RWPE2 (cell line): ENCODE measurements around the gene PNP.

Source experiments
- ATAC-seq: fragments of 200-7000 bp; cut with Tn5 transposase; 3 replicates; pipeline ENCODE4 v1.9.1; 2021; ENCODE audit warnings: low read depth
- DNase-seq: peaks from one replicate; pipeline ENCODE4 v3.0.0-alpha.2; 2020; ENCODE audit warnings: low spot score
- H3K27ac ChIP-seq: fragments of 450-650 bp; 2 replicates; pipeline ENCODE4 v1.5.1; 2017; ENCODE audit warnings: mild to moderate bottlenecking; ENCODE audit not compliant: poor library complexity, severe bottlenecking
- H3K27me3 ChIP-seq: fragments of 250-450 bp; sonication (Bioruptor Pico); 2 replicates; pipeline ENCODE4 v1.5.1; 2021; ENCODE audit warnings: mild to moderate bottlenecking, moderate library complexity; ENCODE audit not compliant: insufficient read depth, poor library complexity, severe bottlenecking
- H3K36me3 ChIP-seq: fragments of 250-450 bp; sonication (Bioruptor Pico); 2 replicates; pipeline ENCODE4 v1.5.1; 2020; ENCODE audit warnings: low read depth, mild to moderate bottlenecking, moderate library complexity
- H3K4me1 ChIP-seq: fragments of 250-450 bp; sonication (Bioruptor Pico); 2 replicates; pipeline ENCODE4 v1.5.1; 2021; ENCODE audit warnings: mild to moderate bottlenecking, moderate library complexity; ENCODE audit not compliant: insufficient read depth, poor library complexity, severe bottlenecking
- H3K4me3 ChIP-seq: fragments of 250-450 bp; sonication (Bioruptor Pico); 2 replicates; pipeline ENCODE4 v1.5.1; 2021; ENCODE audit warnings: mild to moderate bottlenecking, moderate library complexity; ENCODE audit not compliant: severe bottlenecking
- H3K9me3 ChIP-seq: fragments of 250-450 bp; sonication (Bioruptor Pico); 2 replicates; pipeline ENCODE4 v1.5.1; 2021; ENCODE audit warnings: mild to moderate bottlenecking, moderate library complexity; ENCODE audit not compliant: severe bottlenecking
- TF ChIP-seq, protein P1 (sequence below): fragments of 450-650 bp; IDR thresholded peaks from one replicate; pipeline ENCODE4 v1.5.1; 2017; ENCODE audit warnings: mild to moderate bottlenecking, moderate library complexity; ENCODE audit not compliant: poor library complexity, severe bottlenecking

Gene PNP

DNA sequence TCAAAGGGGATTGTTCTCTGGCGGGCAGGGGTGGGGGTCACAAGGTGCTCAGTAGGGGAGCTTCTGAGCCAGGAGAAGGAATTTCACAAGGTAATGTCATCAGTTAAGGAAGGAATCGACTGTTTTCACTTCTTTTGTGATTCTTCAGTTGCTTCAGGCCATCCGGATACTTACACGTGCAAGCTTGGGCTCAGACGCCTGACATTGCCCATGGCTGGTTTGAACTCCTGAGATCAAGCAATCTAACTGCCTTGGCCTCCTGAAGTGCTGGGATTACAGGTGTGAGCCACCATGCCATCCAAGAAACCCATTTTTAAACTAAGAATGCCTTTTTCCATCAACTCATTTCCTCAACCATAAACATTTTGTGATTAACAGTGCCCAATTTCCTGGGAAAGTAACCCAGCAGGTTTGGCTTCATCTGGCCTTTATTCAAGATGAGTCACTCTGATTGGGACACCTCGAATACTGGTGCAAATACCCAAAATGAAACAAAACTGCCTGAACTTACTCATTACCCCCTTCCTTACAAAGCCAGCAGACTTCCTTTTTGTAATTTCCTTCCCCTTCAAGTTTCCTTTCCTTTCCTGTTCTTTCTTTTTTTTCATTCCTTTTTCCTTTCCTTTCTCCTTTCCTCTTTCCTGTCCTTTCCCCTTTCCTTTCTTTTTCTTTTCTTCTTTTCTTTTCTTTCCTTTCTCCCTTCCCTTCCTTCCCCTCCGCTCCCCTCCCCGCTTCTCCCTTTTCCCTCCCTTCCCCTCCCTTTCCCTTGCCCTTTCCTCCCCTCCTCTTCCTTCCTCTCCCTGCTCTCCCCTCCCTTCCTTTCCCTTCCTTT lies 25.9 kb downstream of the PNP start:
- H3K4me1 ChIP-seq, result peaks cover 13% of the 10 kb centered on the region
- TF ChIP-seq, protein P1, sequence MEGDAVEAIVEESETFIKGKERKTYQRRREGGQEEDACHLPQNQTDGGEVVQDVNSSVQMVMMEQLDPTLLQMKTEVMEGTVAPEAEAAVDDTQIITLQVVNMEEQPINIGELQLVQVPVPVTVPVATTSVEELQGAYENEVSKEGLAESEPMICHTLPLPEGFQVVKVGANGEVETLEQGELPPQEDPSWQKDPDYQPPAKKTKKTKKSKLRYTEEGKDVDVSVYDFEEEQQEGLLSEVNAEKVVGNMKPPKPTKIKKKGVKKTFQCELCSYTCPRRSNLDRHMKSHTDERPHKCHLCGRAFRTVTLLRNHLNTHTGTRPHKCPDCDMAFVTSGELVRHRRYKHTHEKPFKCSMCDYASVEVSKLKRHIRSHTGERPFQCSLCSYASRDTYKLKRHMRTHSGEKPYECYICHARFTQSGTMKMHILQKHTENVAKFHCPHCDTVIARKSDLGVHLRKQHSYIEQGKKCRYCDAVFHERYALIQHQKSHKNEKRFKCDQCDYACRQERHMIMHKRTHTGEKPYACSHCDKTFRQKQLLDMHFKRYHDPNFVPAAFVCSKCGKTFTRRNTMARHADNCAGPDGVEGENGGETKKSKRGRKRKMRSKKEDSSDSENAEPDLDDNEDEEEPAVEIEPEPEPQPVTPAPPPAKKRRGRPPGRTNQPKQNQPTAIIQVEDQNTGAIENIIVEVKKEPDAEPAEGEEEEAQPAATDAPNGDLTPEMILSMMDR, result no peak

DNA sequence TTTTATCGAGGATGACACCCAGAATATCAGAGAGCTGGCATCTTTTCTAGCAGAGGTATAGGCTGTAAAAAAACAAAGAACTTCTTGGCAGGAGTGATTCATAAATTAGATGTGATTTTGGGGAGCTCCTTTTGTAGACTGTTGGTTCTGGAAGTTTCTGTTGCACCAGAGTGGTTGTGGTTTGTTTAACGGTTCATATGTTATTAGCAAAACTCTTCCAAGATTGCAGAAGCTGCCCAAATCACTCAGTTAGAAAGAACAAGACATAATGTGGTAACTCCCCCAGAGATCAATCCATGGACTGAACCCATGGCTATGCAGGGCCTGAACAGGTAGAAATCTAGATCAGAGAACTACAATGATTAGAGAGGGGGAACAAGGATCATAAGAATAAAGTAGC lies 29.4 kb downstream of the PNP start:
- Histone ChIP-seq H3K4me3 (no peak overlapping the region), H3K27ac (no peak overlapping the region), H3K36me3 (no peaks in the 10 kb centered on the region), H3K27me3 (no peaks in the 10 kb centered on the region), H3K4me1 (peaks cover 21% of the 10 kb centered on the region), H3K9me3 (peaks cover 2% of the 10 kb centered on the region)
- DNase-seq, result no peak
- TF ChIP-seq, protein P1, result no peak
- ATAC-seq, result no peak

More for the DNA sequence above, 25.9 kb downstream of the PNP start:
- no peaks in the 10 kb centered on the region for H3K9me3 ChIP-seq
- peak; percentile 86 for ATAC-seq
- H3K36me3 ChIP-seq, result no peaks in the 10 kb centered on the region
- peak overlapping the region; percentile 71 for H3K27ac ChIP-seq
- no peak overlapping the region for H3K4me3 ChIP-seq
- H3K27me3 ChIP-seq, result no peaks in the 10 kb centered on the region
- no peak for DNase-seq

DNA sequence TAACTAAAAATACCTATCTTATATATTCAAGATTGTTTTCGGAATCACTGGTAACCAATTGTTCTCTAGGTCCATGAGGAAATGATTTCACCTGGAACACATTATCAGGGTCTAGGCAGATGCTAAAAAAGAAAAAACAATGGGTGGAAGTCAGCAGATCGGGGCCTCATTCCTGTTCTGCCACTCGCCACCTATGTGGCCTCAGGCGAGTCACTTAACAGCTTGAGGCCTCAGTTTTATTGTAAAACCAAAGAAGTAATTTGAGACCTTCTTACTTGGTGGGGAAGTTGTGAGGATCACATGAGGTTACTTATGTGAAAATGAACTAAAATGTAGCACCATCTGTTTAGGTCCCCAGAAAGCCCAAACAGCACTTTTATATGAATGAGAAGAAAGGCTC lies 29.9 kb downstream of the PNP start:
- ATAC-seq (peak; percentile 28; the same call in 1 of the 3 replicates), DNase-seq (no peak)
- no peaks in the 10 kb centered on the region for H3K36me3 ChIP-seq
- H3K27ac ChIP-seq, result no peak overlapping the region
- peaks cover 21% of the 10 kb centered on the region for H3K4me1 ChIP-seq
- no peak overlapping the region for H3K4me3 ChIP-seq
- H3K27me3 ChIP-seq, result no peaks in the 10 kb centered on the region
- peaks cover 2% of the 10 kb centered on the region for H3K9me3 ChIP-seq
- TF ChIP-seq, protein P1, result no peak

DNA sequence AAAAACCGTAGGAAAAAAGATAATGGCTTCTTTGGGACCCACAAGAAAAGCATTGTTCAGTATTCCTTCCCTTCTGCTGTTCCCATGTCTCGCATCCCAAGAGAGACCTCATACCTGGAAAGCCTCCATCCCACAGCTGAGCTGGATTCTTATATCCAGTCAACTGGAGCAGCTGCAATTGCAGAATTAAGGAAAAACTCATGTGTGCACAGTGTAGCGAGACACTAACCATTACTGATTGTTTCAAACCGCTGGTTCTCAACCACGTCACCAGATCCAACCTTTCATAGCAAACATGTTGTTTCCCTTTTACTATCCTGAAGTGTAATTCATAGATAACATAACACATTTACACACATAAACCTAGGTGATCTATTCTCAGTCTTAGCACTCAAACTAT lies 30.7 kb downstream of the PNP start:
- no peaks in the 10 kb centered on the region for H3K27me3 ChIP-seq
- no peaks in the 10 kb centered on the region for H3K36me3 ChIP-seq
- no peak for ATAC-seq
- H3K4me3 ChIP-seq, result no peak overlapping the region
- no peak for DNase-seq
- peaks cover 2% of the 10 kb centered on the region for H3K9me3 ChIP-seq
- H3K27ac ChIP-seq, result no peak overlapping the region
- H3K4me1 ChIP-seq, result peaks cover 21% of the 10 kb centered on the region
- TF ChIP-seq, protein P1, result no peak

DNA sequence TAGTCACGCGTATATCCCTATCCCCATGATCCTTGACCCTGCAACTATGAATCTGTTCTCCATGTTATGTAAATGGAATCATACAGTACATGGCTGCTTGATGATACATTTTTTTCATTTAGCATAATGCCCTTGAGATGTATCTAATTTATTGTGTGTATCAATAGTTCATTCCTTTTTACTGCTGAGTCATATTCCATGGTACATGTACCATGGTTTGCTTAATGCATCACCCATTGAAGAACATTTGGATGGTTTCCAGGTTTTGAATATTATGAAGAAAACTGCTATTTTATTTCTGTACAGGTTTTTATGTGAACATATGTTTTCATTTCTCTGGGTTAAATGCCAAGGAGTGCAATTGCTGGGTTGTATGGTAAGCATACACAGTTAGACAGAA lies 32.1 kb downstream of the PNP start:
- TF ChIP-seq, protein P1, result no peak
- Histone ChIP-seq H3K27ac (no peak overlapping the region), H3K27me3 (no peaks in the 10 kb centered on the region), H3K4me3 (no peak overlapping the region), H3K9me3 (peaks cover 2% of the 10 kb centered on the region), H3K36me3 (no peaks in the 10 kb centered on the region), H3K4me1 (peaks cover 16% of the 10 kb centered on the region)
- ATAC-seq, result peak; percentile 79
- DNase-seq, result no peak
